ENCODE measurements around the gene NECAP2.

GRCh38 chr1:16484501-16484835 lies 43.9 kb downstream of the NECAP2 start:
- TF ChIP-seq, protein P1, sequence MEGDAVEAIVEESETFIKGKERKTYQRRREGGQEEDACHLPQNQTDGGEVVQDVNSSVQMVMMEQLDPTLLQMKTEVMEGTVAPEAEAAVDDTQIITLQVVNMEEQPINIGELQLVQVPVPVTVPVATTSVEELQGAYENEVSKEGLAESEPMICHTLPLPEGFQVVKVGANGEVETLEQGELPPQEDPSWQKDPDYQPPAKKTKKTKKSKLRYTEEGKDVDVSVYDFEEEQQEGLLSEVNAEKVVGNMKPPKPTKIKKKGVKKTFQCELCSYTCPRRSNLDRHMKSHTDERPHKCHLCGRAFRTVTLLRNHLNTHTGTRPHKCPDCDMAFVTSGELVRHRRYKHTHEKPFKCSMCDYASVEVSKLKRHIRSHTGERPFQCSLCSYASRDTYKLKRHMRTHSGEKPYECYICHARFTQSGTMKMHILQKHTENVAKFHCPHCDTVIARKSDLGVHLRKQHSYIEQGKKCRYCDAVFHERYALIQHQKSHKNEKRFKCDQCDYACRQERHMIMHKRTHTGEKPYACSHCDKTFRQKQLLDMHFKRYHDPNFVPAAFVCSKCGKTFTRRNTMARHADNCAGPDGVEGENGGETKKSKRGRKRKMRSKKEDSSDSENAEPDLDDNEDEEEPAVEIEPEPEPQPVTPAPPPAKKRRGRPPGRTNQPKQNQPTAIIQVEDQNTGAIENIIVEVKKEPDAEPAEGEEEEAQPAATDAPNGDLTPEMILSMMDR (IDR thresholded peaks at IDR 0.05; ENCODE audit: poor library complexity), result no peak
- TF ChIP-seq EZH2phosphoT487 (IDR thresholded peaks at IDR 0.05; ENCODE audit: low read depth, severe bottlenecking, unreplicated experiment) (no peak), EZH2 (IDR thresholded peaks at IDR 0.05; ENCODE audit: borderline replicate concordance) (no peak)

All from hepatocyte (in vitro differentiated cells).